GM12891 (cell line): ENCODE data around the gene PLAAT1.

Source experiments
- PAX5 ChIP-seq: IDR thresholded peaks from 2 replicates; pipeline ENCODE4 v1.6.1; 2011; ENCODE audit warnings: low read length, moderate library complexity, mild to moderate bottlenecking; ENCODE audit not compliant: insufficient read depth, severe bottlenecking
- POLR2A ChIP-seq: IDR thresholded peaks from 2 replicates; pipeline ENCODE4 v1.6.1; 2011; ENCODE audit warnings: low read depth, low read length, control low read depth
- POLR2AphosphoS5 ChIP-seq: IDR thresholded peaks from 2 replicates; pipeline ENCODE4 v1.6.1; 2011; ENCODE audit warnings: low read depth, low read length, control low read depth
- SPI1 ChIP-seq: IDR thresholded peaks from 2 replicates; pipeline ENCODE4 v1.6.1; 2011; ENCODE audit warnings: low read depth, low read length, control low read depth
- TAF1 ChIP-seq: IDR thresholded peaks from 2 replicates; pipeline ENCODE4 v1.6.1; 2011; ENCODE audit warnings: low read depth, low read length, control low read depth

DNA sequence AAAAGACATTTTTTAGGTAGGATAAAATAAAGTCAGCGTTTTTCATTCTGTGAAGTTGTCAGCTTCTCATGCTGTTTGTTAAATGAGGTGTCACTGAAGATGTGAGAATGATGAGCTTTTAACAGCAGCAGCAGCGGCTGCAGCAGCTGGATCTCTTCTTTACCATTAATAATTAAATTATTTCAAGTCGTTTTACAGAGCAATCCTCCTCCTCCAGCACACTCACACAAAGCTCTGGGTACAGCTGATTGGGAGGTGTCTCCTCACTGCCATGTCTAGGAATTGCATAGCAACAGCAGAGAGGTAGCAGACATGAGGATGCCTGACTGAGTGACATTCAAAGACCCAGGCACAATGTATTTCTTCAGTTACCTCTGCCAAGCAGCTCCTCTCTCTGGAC lies 46.7 kb upstream of the PLAAT1 start:
- TF ChIP-seq POLR2AphosphoS5: no peak
- no peak for TF ChIP-seq POLR2A
- TF ChIP-seq TAF1: no peak
- TF ChIP-seq SPI1: no peak
- no peak for TF ChIP-seq PAX5
